H1 (cell line): ENCODE measurements around the gene KIF15. TPM values are rescaled to one million over a fixed set of nuclear protein-coding genes. Genes with fewer than 3 reads are reported as not detected.

Experiments used
- CTCF ChIA-PET: fragments of 300-600 bp; sonication (Branson Sonifier 250); formaldehyde crosslinking; loops from one replicate; lab custom pipeline; 2021; ENCODE audit not compliant: partially characterized antibody; lab: Charles Lee
- POLR2A ChIA-PET: fragments of 300-600 bp; sonication (Branson Sonifier 250); formaldehyde crosslinking; loops from one replicate; lab custom pipeline; 2021; ENCODE audit warnings: inconsistent platforms; ENCODE audit not compliant: partially characterized antibody; lab: Charles Lee
- DNase-seq, 2 experiments: peaks; one replicate each; pipeline versions ENCODE4 v3.0.0 to v3.0.0-alpha.2; 2010 to 2022; ENCODE audit warnings: low spot score in 2 of 2, low read depth in 1 of 2, mixed read lengths in 1 of 2
- FAIRE-seq: peaks from 2 replicates; lab custom pipeline; 2011; peaks lifted over from hg19 to GRCh38; lab: Jason Lieb, UNC
- H2AFZ ChIP-seq: 2 replicates; pipeline ENCODE4 v1.8.1; 2012; ENCODE audit warnings: low read length, inconsistent platforms
- H2AK5ac ChIP-seq: 2 replicates; pipeline ENCODE4 v1.6.1; 2013; ENCODE audit warnings: low read depth, low read length
- H2BK120ac ChIP-seq: replicated peaks from 2 replicates; pipeline ENCODE3; 2013; ENCODE audit warnings: low read depth, low read length, inconsistent platforms
- H2BK12ac ChIP-seq: 2 replicates; pipeline ENCODE4 v1.6.1; 2013; ENCODE audit warnings: low read depth, low read length
- H2BK15ac ChIP-seq: 2 replicates; pipeline ENCODE4 v1.6.1; 2013; ENCODE audit warnings: low read length
- H2BK20ac ChIP-seq: 2 replicates; pipeline ENCODE4 v1.6.1; 2013; ENCODE audit warnings: low read length
- H2BK5ac ChIP-seq: 2 replicates; pipeline ENCODE4 v1.6.1; 2013; ENCODE audit warnings: low read depth, low read length
- H3K14ac ChIP-seq: 2 replicates; pipeline ENCODE4 v1.6.1; 2013; ENCODE audit warnings: inconsistent platforms; ENCODE audit not compliant: insufficient read length
- H3K18ac ChIP-seq: 2 replicates; pipeline ENCODE4 v1.6.1; 2013; ENCODE audit warnings: low read length; ENCODE audit errors: extremely low read depth
- H3K23ac ChIP-seq: 2 replicates; pipeline ENCODE4 v1.6.1; 2013; ENCODE audit warnings: inconsistent platforms; ENCODE audit not compliant: insufficient read length
- H3K23me2 ChIP-seq: 2 replicates; pipeline ENCODE4 v1.6.1; 2013; ENCODE audit warnings: low read depth, low read length
- H3K27ac ChIP-seq: 2 replicates; pipeline ENCODE4 v1.6.1; 2011; ENCODE audit warnings: low read depth, low read length, inconsistent platforms
- H3K27me3 ChIP-seq, 4 experiments: replicated peaks in 1 of 4; 1 replicate in 1 of 4; 2 replicates in 3 of 4; pipeline versions ENCODE4 v1.6.1 to v1.8.1; 2011 to 2013; ENCODE audit warnings: low read length in 3 of 4, mild to moderate bottlenecking in 3 of 4, inconsistent platforms in 2 of 4, mixed read lengths in 2 of 4, moderate library complexity in 1 of 4; ENCODE audit not compliant: control insufficient read depth in 3 of 4, insufficient read depth in 3 of 4; ENCODE audit errors: extremely low read depth in 1 of 4
- H3K36me3 ChIP-seq, 4 experiments: 2 replicates each; pipeline versions ENCODE4 v1.6.1 to v1.8.1; 2011 to 2013; ENCODE audit warnings: mild to moderate bottlenecking in 4 of 4, low read length in 3 of 4, moderate library complexity in 2 of 4, control low read depth in 1 of 4, inconsistent platforms in 1 of 4; ENCODE audit not compliant: insufficient read depth in 4 of 4, control insufficient read depth in 2 of 4
- H3K4ac ChIP-seq: replicated peaks from 2 replicates; pipeline ENCODE3; 2013; ENCODE audit warnings: low read length, low read depth, mixed read lengths, inconsistent platforms; ENCODE audit not compliant: insufficient read length
- H3K4me1 ChIP-seq, 4 experiments: replicated peaks in 1 of 4; 1 replicate in 1 of 4; 2 replicates in 3 of 4; pipeline versions ENCODE4 v1.6.1 to v1.8.1; 2011 to 2013; ENCODE audit warnings: low read length in 3 of 4, inconsistent platforms in 2 of 4, mixed read lengths in 1 of 4; ENCODE audit not compliant: insufficient read depth in 4 of 4, control insufficient read depth in 3 of 4
- H3K4me2 ChIP-seq, 2 experiments: 2 replicates each; pipeline versions ENCODE4 v1.6.1 to v1.8.1; 2011 to 2013; ENCODE audit warnings: low read depth in 2 of 2, low read length in 2 of 2, control low read depth in 1 of 2, inconsistent platforms in 1 of 2, mild to moderate bottlenecking in 1 of 2; ENCODE audit not compliant: insufficient read depth in 1 of 2
- H3K4me3 ChIP-seq, 4 experiments: fragments of 200-600, 300-600 bp in 1 of 4; sonication (generic), shearing (Covaris generic), sonication (Bioruptor Twin) in 1 of 4; 2 replicates each; pipeline versions ENCODE4 v1.5.1 to v1.8.1; 2011 to 2016; ENCODE audit warnings: low read length in 4 of 4, low read depth in 3 of 4, control low read depth in 2 of 4, inconsistent platforms in 2 of 4, mild to moderate bottlenecking in 2 of 4, mixed read lengths in 1 of 4, moderate library complexity in 1 of 4; ENCODE audit not compliant: insufficient read depth in 2 of 4; ENCODE audit errors: extremely low read depth in 1 of 4
- H3K56ac ChIP-seq: replicated peaks from 2 replicates; pipeline ENCODE3; 2013; ENCODE audit warnings: low read depth, mild to moderate bottlenecking, mixed read lengths, low read length, inconsistent platforms; ENCODE audit not compliant: insufficient read length
- H3K79me1 ChIP-seq: 2 replicates; pipeline ENCODE4 v1.6.1; 2013; ENCODE audit warnings: low read depth, low read length, control low read depth
- H3K79me2 ChIP-seq, 2 experiments: 2 replicates each; pipeline versions ENCODE4 v1.6.1 to v1.8.1; 2012 to 2013; ENCODE audit warnings: low read length in 2 of 2, mild to moderate bottlenecking in 2 of 2, inconsistent platforms in 1 of 2; ENCODE audit not compliant: insufficient read depth in 2 of 2, control insufficient read depth in 1 of 2
- H3K9ac ChIP-seq, 4 experiments: replicated peaks in 1 of 4; 1 replicate in 1 of 4; 2 replicates in 3 of 4; pipeline versions ENCODE4 v1.6.1 to v1.8.1; 2011 to 2013; ENCODE audit warnings: low read depth in 3 of 4, low read length in 3 of 4, control low read depth in 2 of 4, mild to moderate bottlenecking in 2 of 4, moderate library complexity in 2 of 4, inconsistent platforms in 1 of 4; ENCODE audit errors: extremely low read depth in 1 of 4
- H3K9me3 ChIP-seq, 2 experiments: 2 replicates each; pipeline versions ENCODE4 v1.6.1 to v1.8.1; 2012 to 2013; ENCODE audit warnings: mild to moderate bottlenecking in 2 of 2, moderate library complexity in 2 of 2, control low read depth in 1 of 2, inconsistent platforms in 1 of 2, low read depth in 1 of 2, low read length in 1 of 2, mixed read lengths in 1 of 2; ENCODE audit not compliant: insufficient read depth in 2 of 2
- H4K20me1 ChIP-seq, 2 experiments: replicated peaks in 1 of 2; 2 replicates each; pipeline versions ENCODE3 to v1.8.1; 2011 to 2013; ENCODE audit warnings: inconsistent platforms in 2 of 2, low read length in 2 of 2, mild to moderate bottlenecking in 1 of 2; ENCODE audit not compliant: insufficient read depth in 2 of 2, control insufficient read depth in 1 of 2
- H4K5ac ChIP-seq: 2 replicates; pipeline ENCODE4 v1.6.1; 2013; ENCODE audit warnings: low read length, low read depth, mixed read lengths, inconsistent platforms; ENCODE audit not compliant: insufficient read length
- H4K8ac ChIP-seq: 2 replicates; pipeline ENCODE4 v1.8.0; 2013; ENCODE audit warnings: mild to moderate bottlenecking, moderate library complexity, low read length, inconsistent platforms; ENCODE audit not compliant: insufficient read depth; ENCODE audit errors: extremely low read depth
- H4K91ac ChIP-seq: replicated peaks from 2 replicates; pipeline ENCODE3; 2013; ENCODE audit warnings: low read length, mixed read lengths, inconsistent platforms; ENCODE audit not compliant: insufficient read length
- EZH2 ChIP-seq: fragments of 200-600 bp; sonication (generic); IDR thresholded peaks from 2 replicates; pipeline ENCODE4 v1.7.1; 2012; ENCODE audit warnings: low read depth, mild to moderate bottlenecking, moderate library complexity, low read length, inconsistent platforms; ENCODE audit not compliant: severe bottlenecking
- POLR2A ChIP-seq, 2 experiments: IDR thresholded peaks; 1 replicate in 1 of 2; 2 replicates in 1 of 2; pipeline ENCODE4 v1.6.1; 2011; ENCODE audit warnings: low read depth in 2 of 2, low read length in 2 of 2, mild to moderate bottlenecking in 2 of 2; ENCODE audit errors: control extremely low read depth in 1 of 2
- RBBP5 ChIP-seq: IDR thresholded peaks from 2 replicates; pipeline ENCODE4 v1.7.1; 2012; ENCODE audit warnings: low read depth, mild to moderate bottlenecking, inconsistent platforms, low read length, moderate library complexity, borderline replicate concordance
- SAP30 ChIP-seq: fragments of 300-600 bp; sonication (generic); IDR thresholded peaks from 2 replicates; pipeline ENCODE4 v1.7.1; 2012; ENCODE audit warnings: low read length, moderate library complexity, mild to moderate bottlenecking, inconsistent platforms; ENCODE audit not compliant: insufficient read depth, insufficient replicate concordance
- YY1 ChIP-seq: IDR thresholded peaks from 2 replicates; pipeline ENCODE4 v1.6.1; 2011; ENCODE audit warnings: low read depth, mild to moderate bottlenecking, low read length
- WGBS, 2 experiments: shearing (Covaris generic) in 1 of 2; methylation state at CpG; one replicate each; pipeline versions ENCODE4 v1.1.6 to v1.1.7; 2013 to 2015; ENCODE audit warnings: low lambda C conversion rate in 2 of 2, mixed read lengths in 2 of 2, inconsistent platforms in 1 of 2, low coverage in 1 of 2, missing lambda C conversion rate in 1 of 2; ENCODE audit not compliant: insufficient replicate concordance in 2 of 2, insufficient coverage in 1 of 2, insufficient read length in 1 of 2; ENCODE audit errors: extremely low coverage in 1 of 2, missing lambda C conversion rate in 1 of 2; 5-methylcytosine and 5-hydroxymethylcytosine counted together
- polyA plus RNA-seq, 7 experiments: library from polyadenylated mRNA; depleted of rRNA in 3 of 7; stranded (reverse) in 5 of 7; unstranded in 2 of 7; fragments of >200 nt in 5 of 7; fragments of 200-250 nt in 2 of 7; gene quantifications; 1 replicate in 5 of 7; 2 replicates in 1 of 7; 4 replicates in 1 of 7; pipeline versions ENCODE4 v1.2.1 to v1.2.3, GENCODE V29; 2011 to 2013; ENCODE audit warnings: missing spikeins in 2 of 7, mixed read lengths in 2 of 7
- total RNA-seq: library from RNA; stranded (reverse); fragmentation: NEBNext Ultra II Directional; extraction: Animal tissue kit (Norgen Biotek cat#: 25700); gene quantifications from 2 replicates; pipeline ENCODE4 v1.2.1, GENCODE V29; 2021

Gene KIF15
- total and polyA plus RNA-seq, 2 of the 8 experiments (the other 6 are each of a cell fraction or from before 2014, with no cell fraction given): 4.2 to 25.5 TPM

DNA sequence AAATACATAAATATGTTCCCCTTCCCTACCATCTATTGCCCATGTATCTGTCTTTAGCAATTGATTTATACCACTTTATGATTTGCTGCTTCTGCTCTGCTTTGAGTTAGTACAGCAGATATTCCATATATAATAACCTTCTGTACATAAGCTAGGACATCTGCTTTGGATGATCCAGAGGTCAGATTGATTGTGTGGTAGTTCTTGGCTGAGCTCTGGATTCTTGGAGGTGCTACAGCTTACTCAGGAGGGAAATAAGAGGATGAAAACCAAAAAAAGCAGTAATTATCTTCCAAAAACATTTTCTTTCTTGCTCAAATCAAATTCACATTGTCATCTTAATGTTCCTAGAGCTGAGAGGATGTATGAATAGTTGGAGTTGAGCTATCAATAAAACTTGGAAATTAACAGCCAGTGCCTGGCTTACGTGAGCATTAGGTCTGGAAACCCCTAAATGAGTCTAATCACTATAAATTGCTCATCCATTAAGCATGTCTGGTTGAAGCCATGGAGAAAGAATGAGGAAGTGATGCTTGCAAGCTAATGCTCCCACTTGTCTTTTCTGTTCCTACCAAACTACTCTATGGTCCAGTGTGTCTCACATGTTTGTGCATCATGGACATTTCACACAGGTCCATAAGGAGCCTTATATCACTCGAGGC, 63.8 kb downstream of the KIF15 start:
- no peak overlapping the region for H2BK15ac ChIP-seq
- H3K9me3 ChIP-seq: peaks cover 0 to 22% of the 10 kb centered on the region in 2 experiments; a peak in 1 of 4 replicates
- H3K9ac ChIP-seq: no peak overlapping the region
- no peaks in the 10 kb centered on the region for H3K79me2 ChIP-seq
- POLR2A ChIA-PET: no interaction called here
- no peak overlapping the region for H2AFZ ChIP-seq
- CTCF ChIA-PET: interaction anchor here (0.6 to 1.2 kb wide), 5 partner anchors 19 to 420 kb away, joined by 3 read pairs; no protein-coding TSS in a partner anchor
- H3K23me2 ChIP-seq: no peaks in the 10 kb centered on the region
- no peaks in the 10 kb centered on the region for H3K27me3 ChIP-seq
- H3K36me3 ChIP-seq: peaks cover 7 to 50% (median 20%) of the 10 kb centered on the region in 4 experiments
- no peak overlapping the region for H3K27ac ChIP-seq
- no peak overlapping the region for H3K4me3 ChIP-seq
- DNase-seq (no peak), FAIRE-seq (no peak)
- no peak overlapping the region for H4K8ac ChIP-seq
- H2BK12ac ChIP-seq: no peak overlapping the region
- TF ChIP-seq SAP30: no peak
- TF ChIP-seq EZH2: no peak
- no peak for TF ChIP-seq RBBP5
- no peak for TF ChIP-seq POLR2A (IDR thresholded peaks at IDR 0.05; ENCODE audit: control extremely low read depth in 1 of 2, low read depth in 2 of 2, low read length in 2 of 2)
- TF ChIP-seq YY1: no peak
- H2BK20ac ChIP-seq: no peak overlapping the region
- H3K4me1 ChIP-seq: no peaks in the 10 kb centered on the region
- no peak overlapping the region for H3K56ac ChIP-seq
- no peak overlapping the region for H3K14ac ChIP-seq
- peaks cover 0 to 2% of the 10 kb centered on the region in 2 experiments for H4K20me1 ChIP-seq
- H2AK5ac ChIP-seq: no peak overlapping the region
- 90% methylated on average over 2 of the region's 2 CpGs; no CpG with 5 or more reads in 1 of the 2 experiments for WGBS, 2 experiments
- no peak overlapping the region for H2BK120ac ChIP-seq
- no peak overlapping the region for H3K23ac ChIP-seq
- H2BK5ac ChIP-seq: no peak overlapping the region
- H3K79me1 ChIP-seq: no peaks in the 10 kb centered on the region
- H4K91ac ChIP-seq: no peak overlapping the region
- H3K4me2 ChIP-seq: no peak overlapping the region
- H4K5ac ChIP-seq: no peak overlapping the region
- no peak overlapping the region for H3K18ac ChIP-seq
- no peak overlapping the region for H3K4ac ChIP-seq
